Activated B cell treated with CpG ODN at 0.5 μM for 24 hours (primary cell): Measurements from ENCODE around the gene FAF2. TPM values are rescaled to one million over a fixed set of nuclear protein-coding genes. Genes with fewer than 3 reads are reported as not detected.
A peak's percentile ranks its signal among the peaks of the same experiment; 100 is the strongest.
"Not testable (repeated sequence)": the region's sequence is repeated elsewhere in the genome, so short reads cannot be mapped to it uniquely, and the experiment has no call there.

Experiments used
- ATAC-seq: fragments of 200-7000 bp; cut with Tn5 transposase; one replicate; pipeline ENCODE4 v1.10.0; 2021; ENCODE audit warnings: low read depth, mild to moderate bottlenecking, moderate library complexity
- CTCF ChIA-PET: fragments of 350-600 bp; sonication (Branson Sonifier 250); formaldehyde crosslinking; loops from one replicate; lab custom pipeline; 2021; ENCODE audit warnings: antibody characterized with exemption; lab: Charles Lee
- POLR2A ChIA-PET: fragments of 350-600 bp; sonication (Branson Sonifier 250); formaldehyde crosslinking; loops from one replicate; lab custom pipeline; 2021; ENCODE audit warnings: antibody characterized with exemption; lab: Charles Lee
- DNase-seq: peaks from one replicate; pipeline ENCODE4 v3.0.0; 2022
- H3K27ac Mint-ChIP-seq: one replicate; pipeline ENCODE4 v1.8.0; 2020; ENCODE audit warnings: mixed read lengths
- H3K27me3 Mint-ChIP-seq: one replicate; pipeline ENCODE4 v1.8.0; 2021; ENCODE audit warnings: mixed read lengths
- H3K36me3 Mint-ChIP-seq: one replicate; pipeline ENCODE4 v1.8.0; 2021; ENCODE audit warnings: low read depth, mixed read lengths
- H3K4me1 Mint-ChIP-seq: one replicate; pipeline ENCODE4 v1.8.0; 2021; ENCODE audit warnings: mixed read lengths
- H3K4me3 Mint-ChIP-seq: one replicate; pipeline ENCODE4 v1.8.0; 2020; ENCODE audit warnings: mild to moderate bottlenecking, mixed read lengths
- H3K9me3 Mint-ChIP-seq: one replicate; pipeline ENCODE4 v1.8.0; 2020; ENCODE audit warnings: mixed read lengths
- intact Hi-C: fragments of 100-400 bp; cut with micrococcal nuclease; formaldehyde crosslinking; loops from one replicate; pipeline ENCODE4 v1.15.1; 2024
- total RNA-seq: library from RNA; stranded (reverse); gene quantifications from 2 replicates; pipeline ENCODE4 v1.2.3, GENCODE V29; 2022
- TF ChIP-seq, protein P1 (sequence below): fragments of 200-600 bp; IDR thresholded peaks from one replicate; pipeline ENCODE4 v1.8.0; 2022; ENCODE audit warnings: antibody characterized with exemption, mild to moderate bottlenecking

FAF2 gene
- total RNA-seq, 1 donor from 2014 or later, result 39.0 TPM

DNA sequence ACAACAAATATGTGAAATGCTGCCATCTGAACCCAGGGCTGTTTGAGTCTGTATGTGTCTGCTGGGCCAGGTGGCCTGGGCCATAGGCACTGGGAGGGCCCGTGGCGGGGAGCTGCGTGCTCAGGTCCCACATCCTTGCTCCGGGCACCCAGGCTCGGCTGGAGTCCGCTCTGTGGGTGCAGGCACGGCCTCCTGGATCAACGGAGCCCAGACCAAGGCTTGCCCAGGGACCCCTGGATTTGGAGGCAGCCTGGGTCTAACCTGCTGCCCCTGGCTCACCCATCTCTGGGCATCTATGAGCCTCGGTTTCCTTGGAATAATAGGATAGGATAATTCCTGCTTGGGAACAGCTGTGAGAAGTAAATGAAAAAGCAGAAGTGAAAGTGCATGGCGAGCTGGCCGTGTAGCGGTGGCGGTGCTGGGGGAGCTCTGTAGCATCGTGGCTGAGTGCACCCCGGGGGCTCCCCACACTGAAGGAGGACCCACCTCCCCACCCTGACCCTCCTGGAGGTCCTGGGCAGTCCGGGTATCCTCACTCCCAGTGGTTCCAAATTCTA, 102.2 kb downstream of the FAF2 start:
- Mint-ChIP-seq H3K36me3 (no peaks in the 10 kb centered on the region), H3K27ac (no peak overlapping the region), H3K4me1 (peaks cover 12% of the 10 kb centered on the region), H3K9me3 (no peaks in the 10 kb centered on the region), H3K4me3 (peak overlapping the region; percentile 15), H3K27me3 (peaks cover 6% of the 10 kb centered on the region)
- ChIA-PET CTCF (no interaction called here), POLR2A (interaction anchor here (0.9 kb wide), 1 partner anchor 13 kb away, joined by 7 read pairs; the partner anchor contains the start of gene RNF44)
- intact Hi-C loops, result no loop called here
- peak; percentile 76 for ATAC-seq
- TF ChIP-seq, protein P1, sequence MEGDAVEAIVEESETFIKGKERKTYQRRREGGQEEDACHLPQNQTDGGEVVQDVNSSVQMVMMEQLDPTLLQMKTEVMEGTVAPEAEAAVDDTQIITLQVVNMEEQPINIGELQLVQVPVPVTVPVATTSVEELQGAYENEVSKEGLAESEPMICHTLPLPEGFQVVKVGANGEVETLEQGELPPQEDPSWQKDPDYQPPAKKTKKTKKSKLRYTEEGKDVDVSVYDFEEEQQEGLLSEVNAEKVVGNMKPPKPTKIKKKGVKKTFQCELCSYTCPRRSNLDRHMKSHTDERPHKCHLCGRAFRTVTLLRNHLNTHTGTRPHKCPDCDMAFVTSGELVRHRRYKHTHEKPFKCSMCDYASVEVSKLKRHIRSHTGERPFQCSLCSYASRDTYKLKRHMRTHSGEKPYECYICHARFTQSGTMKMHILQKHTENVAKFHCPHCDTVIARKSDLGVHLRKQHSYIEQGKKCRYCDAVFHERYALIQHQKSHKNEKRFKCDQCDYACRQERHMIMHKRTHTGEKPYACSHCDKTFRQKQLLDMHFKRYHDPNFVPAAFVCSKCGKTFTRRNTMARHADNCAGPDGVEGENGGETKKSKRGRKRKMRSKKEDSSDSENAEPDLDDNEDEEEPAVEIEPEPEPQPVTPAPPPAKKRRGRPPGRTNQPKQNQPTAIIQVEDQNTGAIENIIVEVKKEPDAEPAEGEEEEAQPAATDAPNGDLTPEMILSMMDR, result no peak
- DNase-seq, result no peak

DNA sequence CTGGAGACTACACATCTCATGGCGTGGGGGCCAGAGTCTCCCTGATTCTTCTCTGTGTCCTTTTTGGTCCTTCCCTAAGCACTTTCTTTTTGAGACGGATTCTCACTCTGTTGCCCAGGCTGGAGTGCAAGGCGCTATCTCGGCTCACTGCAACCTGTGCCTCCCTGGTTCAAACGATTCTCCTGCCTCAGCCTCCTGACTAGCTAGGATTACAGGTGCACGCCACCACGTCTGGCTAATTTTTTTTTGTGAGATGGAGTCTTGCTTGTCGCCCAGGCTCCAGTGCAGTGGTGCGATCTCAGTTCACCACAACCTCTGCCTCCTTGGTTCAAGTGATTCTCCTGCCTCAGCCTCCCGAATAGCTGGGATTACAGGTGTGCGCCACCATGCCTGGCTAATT, 102.8 kb downstream of the FAF2 start:
- DNase-seq, ATAC-seq, H3K9me3 Mint-ChIP-seq, H3K27ac Mint-ChIP-seq, H3K36me3 Mint-ChIP-seq, intact Hi-C loops, CTCF ChIA-PET, H3K27me3 Mint-ChIP-seq: not testable (repeated sequence)
- POLR2A ChIA-PET, result interaction anchor here (0.9 kb wide), 1 partner anchor 13 kb away, joined by 7 read pairs; the partner anchor contains the start of gene RNF44
- peaks cover 12% of the 10 kb centered on the region for H3K4me1 Mint-ChIP-seq
- peak overlapping the region; percentile 15 for H3K4me3 Mint-ChIP-seq

DNA sequence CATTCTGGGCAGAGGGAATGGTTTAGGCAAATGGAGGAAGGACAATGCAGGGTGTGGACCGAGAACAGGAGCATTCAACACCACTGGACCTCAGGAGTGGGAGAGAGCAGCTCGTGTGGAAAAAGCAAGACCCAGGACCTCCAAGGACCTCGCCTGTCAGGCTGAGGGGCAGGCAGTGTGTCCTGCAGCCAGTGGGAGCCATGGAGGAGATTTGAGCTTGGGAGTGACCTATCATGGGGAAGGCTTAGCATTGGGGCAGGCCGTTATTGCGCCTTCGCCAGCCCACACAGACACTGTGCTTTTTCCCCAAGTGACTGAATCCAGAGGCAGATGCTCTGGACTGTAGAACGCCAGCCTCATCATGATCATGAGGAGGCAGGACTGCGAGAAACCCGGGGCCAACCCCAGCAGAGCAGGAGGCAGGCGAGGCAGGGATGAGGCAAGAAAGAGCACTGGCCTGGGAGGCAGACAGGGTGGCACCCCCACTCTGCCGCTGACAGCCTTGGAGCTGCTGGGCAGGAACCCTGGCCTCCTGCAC, 104.2 kb downstream of the FAF2 start:
- Mint-ChIP-seq H3K36me3 (no peaks in the 10 kb centered on the region), H3K4me3 (no peak overlapping the region), H3K27ac (no peak overlapping the region), H3K9me3 (no peaks in the 10 kb centered on the region), H3K4me1 (peaks cover 12% of the 10 kb centered on the region), H3K27me3 (peaks cover 6% of the 10 kb centered on the region)
- ChIA-PET POLR2A (no interaction called here), CTCF (no interaction called here)
- ATAC-seq (no peak), DNase-seq (no peak)
- TF ChIP-seq, protein P1, result no peak
- intact Hi-C loops, result no loop called here

DNA sequence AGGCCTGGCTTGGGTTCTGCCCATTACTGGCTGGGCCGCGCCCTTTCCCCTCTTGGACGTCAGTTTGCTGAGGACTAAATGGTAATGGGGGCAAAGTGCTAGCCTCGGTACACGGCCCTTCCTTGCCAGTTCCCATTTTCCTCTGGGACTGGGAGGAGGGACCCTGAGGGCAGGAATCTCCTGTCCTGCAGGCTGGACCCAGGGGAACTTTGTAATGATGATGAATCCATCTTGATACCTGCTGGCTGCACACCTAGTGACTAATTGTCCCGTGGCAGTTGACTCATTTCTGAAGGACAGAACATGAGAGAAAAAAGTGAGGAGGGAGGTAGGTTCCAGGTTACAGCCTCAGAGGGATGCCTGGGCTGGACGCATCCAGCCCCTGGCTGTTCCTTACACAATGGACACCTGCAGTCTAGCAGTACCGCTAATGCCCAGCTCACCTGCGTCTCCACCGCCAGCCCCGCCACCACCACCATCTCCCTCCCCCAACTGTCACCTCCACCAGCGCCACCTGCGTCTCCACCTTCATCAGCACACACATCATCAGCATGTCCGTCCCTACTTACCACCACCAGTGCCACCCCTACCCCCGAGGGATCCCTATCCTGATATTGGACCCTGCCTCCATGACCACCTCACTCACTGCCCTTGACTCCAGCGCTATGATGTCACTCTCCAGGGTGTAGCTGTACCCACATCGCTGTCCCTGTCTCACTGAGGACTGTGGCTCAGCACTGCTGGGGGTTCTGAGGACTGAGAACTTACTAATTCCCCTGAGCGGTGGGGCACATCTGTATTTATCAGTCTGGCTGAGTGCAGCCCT, 105.3 kb downstream of the FAF2 start:
- ATAC-seq, result no peak
- no peak for DNase-seq
- no peak overlapping the region for H3K4me3 Mint-ChIP-seq
- H3K9me3 Mint-ChIP-seq, result no peaks in the 10 kb centered on the region
- H3K36me3 Mint-ChIP-seq, result no peaks in the 10 kb centered on the region
- peaks cover 6% of the 10 kb centered on the region for H3K27me3 Mint-ChIP-seq
- CTCF ChIA-PET, result no interaction called here
- POLR2A ChIA-PET, result no interaction called here
- TF ChIP-seq, protein P1, result no peak
- peaks cover 12% of the 10 kb centered on the region for H3K4me1 Mint-ChIP-seq
- intact Hi-C loops, result no loop called here
- H3K27ac Mint-ChIP-seq, result peak overlapping the region; percentile 4

DNA sequence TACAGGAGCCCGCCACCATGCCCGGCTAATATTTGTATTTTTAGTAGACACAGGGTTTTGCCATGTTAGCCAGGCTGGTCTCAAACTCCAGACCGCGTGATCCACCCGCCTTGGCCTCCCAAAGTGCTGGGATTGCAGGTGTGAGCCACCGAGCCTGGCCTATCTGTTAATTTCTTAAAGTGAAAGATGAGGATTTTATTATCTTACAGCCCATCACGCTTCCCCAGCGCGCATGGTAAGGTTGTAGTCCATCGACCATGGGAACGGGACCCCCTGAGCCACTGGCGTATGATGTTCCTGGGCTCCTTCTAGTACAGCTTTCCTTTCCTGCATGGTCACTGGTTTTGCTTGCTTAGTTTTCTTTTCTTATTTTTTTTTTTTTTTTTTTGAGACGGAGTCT, 109.7 kb downstream of the FAF2 start:
- POLR2A ChIA-PET, result no interaction called here
- ATAC-seq, result no peak
- H3K4me1 Mint-ChIP-seq, result peaks cover 4% of the 10 kb centered on the region

More for the DNA sequence above, 109.7 kb downstream of the FAF2 start:
- Mint-ChIP-seq H3K36me3 (no peaks in the 10 kb centered on the region), H3K27me3 (peaks cover 11% of the 10 kb centered on the region), H3K9me3 (no peaks in the 10 kb centered on the region), H3K4me3 (no peak overlapping the region), H3K27ac (no peak overlapping the region)
- CTCF ChIA-PET, result no interaction called here
- no peak for DNase-seq
- intact Hi-C loops, result no loop called here
- TF ChIP-seq, protein P1, result no peak

Other genes starting within 250 kb of the FAF2 start
- gene SIMC1, start 210.0 kb upstream of the FAF2 start, total RNA-seq, result 32.1 and 35.3 TPM in 2 replicates
- 56.6 and 57.5 TPM in 2 replicates for gene KIAA1191, start 86.6 kb upstream of the FAF2 start, total RNA-seq
- gene ARL10, start 82.9 kb upstream of the FAF2 start, total RNA-seq, result 10.9 and 14.3 TPM in 2 replicates
- 50.9 and 65.1 TPM in 2 replicates for gene NOP16, start 59.8 kb upstream of the FAF2 start, total RNA-seq
- gene HIGD2A, start 59.6 kb upstream of the FAF2 start, total RNA-seq, result 113 and 116 TPM in 2 replicates
- gene CLTB, start 31.8 kb upstream of the FAF2 start, total RNA-seq, result 29.5 and 48.9 TPM in 2 replicates
- 78.6 and 96.5 TPM in 2 replicates for gene RNF44, start 89.0 kb downstream of the FAF2 start, total RNA-seq
- 0.31 and 0.42 TPM in 2 replicates for gene CDHR2, start 101.0 kb downstream of the FAF2 start, total RNA-seq
- gene GPRIN1, start 161.8 kb downstream of the FAF2 start, total RNA-seq, result 2.8 and 3.2 TPM in 2 replicates
- 0.17 TPM in 1 of 2 replicates, not detected in the other for gene SNCB, start 182.1 kb downstream of the FAF2 start, total RNA-seq
- not detected in 2 replicates for gene EIF4E1B, start 182.3 kb downstream of the FAF2 start, total RNA-seq
- gene TSPAN17, start 199.1 kb downstream of the FAF2 start, total RNA-seq, result 20.7 and 27.7 TPM in 2 replicates